Measurements from ENCODE around the gene VPS26B. TPM values are rescaled to one million over a fixed set of nuclear protein-coding genes. Genes with fewer than 3 reads are reported as not detected.

Gene VPS26B
- total RNA-seq (41.6 and 53.1 TPM in 2 replicates), polyA plus RNA-seq (38.0 and 40.2 TPM in 2 replicates), polyA minus RNA-seq (62.9 and 72.5 TPM in 2 replicates), Bru-seq, nascent RNA (percentile 67 among the genes with signal in this experiment), BruChase-seq, experiment 1, labeled RNA remaining after a 6-hour chase (percentile 88 among the genes with signal in this experiment), BruChase-seq, experiment 2, labeled RNA remaining after a 2-hour chase (percentile 83 among the genes with signal in this experiment)
- 33.9 and 38.1 TPM in 2 replicates for polyA plus RNA-seq (2011; cell fraction: cytosol; rRNA removed)
- polyA plus RNA-seq (2011; cell fraction: nucleus; rRNA removed): 108 and 115 TPM in 2 replicates
- 48.2 and 57.0 TPM in 2 replicates for polyA plus RNA-seq (2012)
- 18.4 TPM for polyA minus RNA-seq (2011; cell fraction: cytosol; rRNA and poly(A)+ RNA removed)
- 36.8 and 41.5 TPM in 2 replicates for polyA minus RNA-seq (2011; cell fraction: nucleus; rRNA and poly(A)+ RNA removed)
- long read RNA-seq, transcript VPS26B-201 (6 exons, 3,691 nt): major isoform, 67 of 87 reads
- long read RNA-seq, partial matches to known transcripts: 13 of 87 reads
- long read RNA-seq, other reads (novel, unspliced or antisense): 4 of 87 reads

DNA sequence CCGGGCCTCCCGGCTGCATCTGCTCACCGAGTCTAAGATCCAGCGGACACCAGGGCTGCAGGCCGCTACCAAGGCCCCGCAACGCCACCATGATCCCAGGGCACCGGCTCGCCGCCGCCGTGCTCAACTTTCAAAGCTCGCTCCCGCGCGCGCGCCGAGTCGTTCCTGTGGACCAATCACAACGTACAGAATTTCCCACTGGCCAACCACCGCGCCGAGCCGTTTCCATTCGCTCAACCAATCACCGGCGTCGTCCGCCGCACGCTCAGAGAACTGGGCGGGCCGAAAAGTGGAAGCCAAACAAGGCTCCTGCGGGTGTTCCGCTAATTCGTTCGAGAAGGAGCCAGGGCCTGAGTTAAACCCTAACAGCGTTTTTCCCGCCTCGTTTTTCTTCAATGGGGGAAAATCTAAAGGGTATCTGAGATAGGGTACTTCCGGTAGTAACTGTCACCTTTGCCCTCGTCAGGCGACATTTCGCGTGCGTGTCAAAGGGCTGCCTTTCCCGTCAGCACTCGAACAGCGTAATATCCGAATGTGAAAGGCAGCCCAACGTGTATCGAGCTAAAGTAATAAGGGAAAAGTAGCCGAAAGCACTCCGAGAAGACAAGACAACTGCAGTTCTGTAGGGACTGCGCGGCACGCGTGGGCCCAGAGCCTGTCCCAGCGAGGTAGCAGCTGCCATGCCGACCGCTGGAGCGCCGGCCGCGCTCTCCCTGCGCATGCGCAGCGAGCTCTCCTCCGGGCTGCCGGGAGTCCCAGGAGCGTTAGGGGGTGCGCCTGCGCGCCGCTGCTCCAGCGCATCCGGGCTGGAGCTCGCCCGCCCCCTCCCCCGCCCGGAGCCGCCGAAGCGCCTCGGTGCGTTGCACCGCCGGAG lies at the start of gene VPS26B, which contains the start of gene NCAPD3:
Gene VPS26B, plus strand, starts transcription at position 836 of the 874 bp plus-strand sequence. CDS start 452 bp downstream, outside the sequence.
Gene NCAPD3, minus strand, starts transcription at position 132 of the 874 bp plus-strand sequence. Its CDS starts 41 bp downstream, at position 91.
- ChIA-PET CTCF (interaction anchor here (0.6 to 3.3 kb wide), 14 partner anchors 10 to 296 kb away, joined by 3 to 21 read pairs (median 4); partner anchors contain the start of genes ACAD8 and THYN1), POLR2A (interaction anchor here (0.5 to 0.7 kb wide), 3 partner anchors 17 to 268 kb away, joined by 3 read pairs; partner anchors contain the start of gene IGSF9B)
- Histone ChIP-seq H3K27me3 (ENCODE audit: control insufficient read depth in 2 of 2, insufficient read depth in 2 of 2, low read length in 2 of 2) (no peaks in the 10 kb centered on the region), H3K79me2 (ENCODE audit: control insufficient read depth, insufficient read depth, low read length) (peaks cover 62% of the 10 kb centered on the region), H3K9ac (replicated peaks; ENCODE audit: extremely low read depth, insufficient read depth, low read length) (peak within 1 kb of the TSS; percentile 67), H3K4me3 (replicated peaks in 1 of 3; ENCODE audit: insufficient read depth in 1 of 3, low read depth in 1 of 3, low read length in 3 of 3) (peak within 1 kb of the TSS; percentile 43 to 73 (median 59)), H3K9me3 (replicated peaks; ENCODE audit: control insufficient read depth, insufficient read depth, low read length) (no peaks in the 10 kb centered on the region), H3K9me1 (replicated peaks; ENCODE audit: control insufficient read depth, extremely low read depth, insufficient read depth, low read length) (no peaks in the 10 kb centered on the region), H3K4me2 (ENCODE audit: insufficient read depth, low read length) (peak within 1 kb of the TSS; percentile 99), H2AFZ (ENCODE audit: low read depth, low read length) (peak within 1 kb of the TSS; percentile 80), H3K4me1 (ENCODE audit: control insufficient read depth, extremely low read depth, insufficient read depth, low read length) (peaks cover 25% of the 10 kb centered on the region), H3K36me3 (ENCODE audit: control insufficient read depth in 2 of 2, extremely low read depth in 1 of 2, insufficient read depth in 2 of 2, low read length in 2 of 2) (peaks cover 2 to 3% of the 10 kb centered on the region in 2 experiments), H3K27ac (ENCODE audit: insufficient read depth, low read depth, low read length) (peak within 1 kb of the TSS; percentile 30), H4K20me1 (replicated peaks; ENCODE audit: control insufficient read depth, extremely low read depth, insufficient read depth, low read length) (no peaks in the 10 kb centered on the region)
- intact Hi-C loops (cut with micrococcal nuclease) (loop anchor here (1.0 to 5.0 kb wide), 4 partner anchors 29 to 157 kb away; partner anchors contain the start of genes ACAD8, JAM3 and THYN1), dilution Hi-C loops (cut with MboI; ENCODE audit: extremely low pct_ligation_motif_present, low sequenced_read_pairs) (no loop called here)
- BruUV-seq (replicated peaks): no TSS peak
- FAIRE-seq: peak; percentile 94
- TF ChIP-seq MYC (IDR thresholded peaks at IDR 0.05; ENCODE audit: low read depth, low read length) (no peak), POLR2A (IDR thresholded peaks at IDR 0.05; ENCODE audit: low read depth, low read length) (peak; percentile 95), MAX (IDR thresholded peaks at IDR 0.05; ENCODE audit: insufficient read depth, insufficient read length) (peak; percentile 45)
- DNase-seq (ENCODE audit: low read depth, low spot score): peak; percentile 97
